SK-N-SH (cell line): ENCODE results near the gene FIGNL1. TPM values are rescaled to one million over a fixed set of nuclear protein-coding genes. Genes with fewer than 3 reads are reported as not detected.

Experiments
- CTCF ChIA-PET: fragments of 300-600, 350-600 bp; formaldehyde crosslinking; extraction: SDS; loops from one replicate; lab custom pipeline; 2021; lab: Yijun Ruan, JAX
- POLR2A ChIA-PET: fragments of 350-600 bp; sonication (Branson Sonifier 250); formaldehyde crosslinking; extraction: SDS; loops from one replicate; lab custom pipeline; 2020; ENCODE audit warnings: antibody characterized with exemption, inconsistent platforms; lab: Yijun Ruan, JAX
- DNase-seq: peaks from one replicate; pipeline ENCODE4 v3.0.0; 2012
- H2AFZ ChIP-seq: fragments of 200-600 bp; sonication (generic); 2 replicates; pipeline ENCODE4 v1.8.1; 2016; ENCODE audit warnings: antibody characterized with exemption, mild to moderate bottlenecking, low read depth
- H3F3A ChIP-seq: fragments of 200-600 bp; sonication (generic); replicated peaks from 2 replicates; pipeline ENCODE3; 2016; ENCODE audit warnings: antibody characterized with exemption, mild to moderate bottlenecking; ENCODE audit not compliant: insufficient read depth
- H3K27ac ChIP-seq, 2 experiments: fragments of 200-500 bp in 1 of 2; fragments of 200-600 bp in 1 of 2; sonication (Bioruptor generic) in 1 of 2; sonication (generic), shearing (Covaris generic) in 1 of 2; 2 replicates each; pipeline versions ENCODE4 v1.5.1 to v1.6.1; 2014 to 2016; ENCODE audit warnings: low read depth in 2 of 2, inconsistent platforms in 1 of 2, low read length in 1 of 2, mild to moderate bottlenecking in 1 of 2, mixed read lengths in 1 of 2
- H3K27me3 ChIP-seq: fragments of 200-600 bp; sonication (generic), shearing (Covaris generic); 2 replicates; pipeline ENCODE4 v1.6.1; 2016; ENCODE audit warnings: mixed run types; ENCODE audit not compliant: insufficient read depth
- H3K36me3 ChIP-seq, 2 experiments: fragments of 200-500 bp in 1 of 2; fragments of 200-600 bp in 1 of 2; sonication (Bioruptor generic) in 1 of 2; sonication (generic) in 1 of 2; replicated peaks in 1 of 2; 2 replicates each; pipeline versions ENCODE3 to v1.5.1; 2014 to 2016; ENCODE audit warnings: low read length in 1 of 2, mild to moderate bottlenecking in 1 of 2; ENCODE audit not compliant: insufficient read depth in 2 of 2, control insufficient read depth in 1 of 2
- H3K4me1 ChIP-seq, 2 experiments: fragments of 200-500 bp in 1 of 2; fragments of 200-600 bp in 1 of 2; sonication (Bioruptor generic) in 1 of 2; sonication (generic), shearing (Covaris generic) in 1 of 2; 2 replicates each; pipeline versions ENCODE4 v1.5.1 to v1.6.1; 2014 to 2016; ENCODE audit warnings: low read depth in 1 of 2, low read length in 1 of 2, mixed run types in 1 of 2; ENCODE audit not compliant: insufficient read depth in 2 of 2, control insufficient read depth in 1 of 2
- H3K4me2 ChIP-seq: fragments of 200-600 bp; sonication (generic), shearing (Covaris generic); 2 replicates; pipeline ENCODE4 v1.6.1; 2017; ENCODE audit warnings: mixed run types
- H3K4me3 ChIP-seq, 2 experiments: fragments of 200-500 bp in 1 of 2; fragments of 200-600 bp in 1 of 2; sonication (Bioruptor generic) in 1 of 2; sonication (generic), shearing (Covaris generic) in 1 of 2; 2 replicates each; pipeline versions ENCODE4 v1.5.1 to v1.8.1; 2014 to 2016; ENCODE audit warnings: low read depth in 2 of 2, inconsistent platforms in 1 of 2, low read length in 1 of 2, mild to moderate bottlenecking in 1 of 2, mixed read lengths in 1 of 2, moderate library complexity in 1 of 2
- H3K79me2 ChIP-seq: fragments of 200-600 bp; sonication (generic); 2 replicates; pipeline ENCODE4 v1.8.1; 2017; ENCODE audit warnings: mild to moderate bottlenecking; ENCODE audit not compliant: insufficient read depth
- H3K9ac ChIP-seq: fragments of 200-600 bp; sonication (generic); 2 replicates; pipeline ENCODE4 v1.6.1; 2017; ENCODE audit warnings: mixed run types
- H3K9me2 ChIP-seq: fragments of 200-600 bp; sonication (generic); 2 replicates; pipeline ENCODE4 v1.6.1; 2017; ENCODE audit warnings: mixed run types
- H3K9me3 ChIP-seq: fragments of 200-600 bp; sonication (generic); 2 replicates; pipeline ENCODE4 v1.6.1; 2017; ENCODE audit warnings: mixed run types, mild to moderate bottlenecking, moderate library complexity
- H4K20me1 ChIP-seq: fragments of 200-600 bp; sonication (generic); 2 replicates; pipeline ENCODE4 v1.6.1; 2017; ENCODE audit warnings: mild to moderate bottlenecking, mixed run types; ENCODE audit not compliant: insufficient read depth
- CHD2 ChIP-seq: fragments of 150-350 bp; IDR thresholded peaks from 2 replicates; pipeline ENCODE4 v1.6.1; 2018; ENCODE audit warnings: low read length; ENCODE audit not compliant: partially characterized antibody
- ELF1 ChIP-seq: IDR thresholded peaks from 2 replicates; pipeline ENCODE4 v1.4.0; 2012
- EP300 ChIP-seq, 2 experiments: IDR thresholded peaks; 2 replicates each; pipeline versions ENCODE4 v1.4.0 to v1.6.1; 2012; ENCODE audit warnings: borderline replicate concordance in 1 of 2, low read depth in 1 of 2, low read length in 1 of 2
- FOXJ3 ChIP-seq: sonication (generic); formaldehyde crosslinking; IDR thresholded peaks from 2 replicates; pipeline ENCODE4 v1.5.1; 2020; ENCODE audit warnings: mild to moderate bottlenecking, missing genetic modification reagents
- FOXM1 ChIP-seq: IDR thresholded peaks from 2 replicates; pipeline ENCODE4 v1.4.0; 2012; ENCODE audit warnings: low read depth, mild to moderate bottlenecking
- IRF3 ChIP-seq: fragments of 150-350 bp; IDR thresholded peaks from 2 replicates; pipeline ENCODE4 v1.6.1; 2016; ENCODE audit warnings: mild to moderate bottlenecking, low read depth, low read length
- JUND ChIP-seq: IDR thresholded peaks from 2 replicates; pipeline ENCODE4 v1.4.0; 2012
- MEF2A ChIP-seq: IDR thresholded peaks from 2 replicates; pipeline ENCODE4 v1.4.0; 2012; ENCODE audit warnings: low read depth, borderline replicate concordance
- MXI1 ChIP-seq: IDR thresholded peaks from 2 replicates; pipeline ENCODE4 v1.6.1; 2012; ENCODE audit warnings: mild to moderate bottlenecking, low read depth, low read length, improper control_type of control experiment
- NRF1 ChIP-seq: IDR thresholded peaks from 2 replicates; pipeline ENCODE4 v1.6.1; 2012; ENCODE audit warnings: low read depth, mild to moderate bottlenecking, low read length
- PBX3 ChIP-seq: IDR thresholded peaks from 2 replicates; pipeline ENCODE4; 2012
- RAD21 ChIP-seq: IDR thresholded peaks from 2 replicates; pipeline ENCODE4 v1.6.1; 2012; ENCODE audit warnings: mild to moderate bottlenecking, low read length
- RCOR1 ChIP-seq: fragments of 150-350 bp; IDR thresholded peaks from 2 replicates; pipeline ENCODE4 v1.6.1; 2017; ENCODE audit warnings: antibody characterized with exemption, low read length
- RFX5 ChIP-seq: IDR thresholded peaks from 2 replicates; pipeline ENCODE4 v1.6.1; 2012; ENCODE audit warnings: mild to moderate bottlenecking, improper control_type of control experiment, low read length
- SIN3A ChIP-seq: IDR thresholded peaks from 2 replicates; pipeline ENCODE4 v1.6.1; 2012; ENCODE audit warnings: low read depth, mild to moderate bottlenecking, low read length, moderate library complexity, borderline replicate concordance
- TCF12 ChIP-seq: IDR thresholded peaks from 2 replicates; pipeline ENCODE4 v1.4.0; 2012
- TEAD4 ChIP-seq: IDR thresholded peaks from 2 replicates; pipeline ENCODE4 v1.4.0; 2012; ENCODE audit warnings: mild to moderate bottlenecking, borderline replicate concordance; ENCODE audit not compliant: insufficient read depth
- ZBTB33 ChIP-seq: IDR thresholded peaks from 2 replicates; pipeline ENCODE4 v1.4.0; 2012; ENCODE audit warnings: low read depth, borderline replicate concordance
- WGBS: methylation state at CpG from one replicate; pipeline ENCODE4 v1.1.6; 2017; ENCODE audit warnings: low lambda C conversion rate; 5-methylcytosine and 5-hydroxymethylcytosine counted together
- polyA plus RNA-seq, 3 experiments: library from polyadenylated mRNA; depleted of rRNA; stranded (reverse); fragments of >200 nt; gene quantifications; 2 replicates each; pipeline ENCODE4 v1.2.3, GENCODE V29; 2012

FIGNL1 gene
- polyA plus RNA-seq, 1 of the 3 experiments (the other 2 are of a cell fraction) = 6.7 TPM

GRCh38 chr7:50397320-50397970, 52.7 kb downstream of the FIGNL1 start:
- CTCF ChIA-PET = interaction anchor here (0.9 to 6.7 kb wide), 4 partner anchors 16 to 191 kb away, joined by 3 to 31 read pairs (median 16); no protein-coding TSS in a partner anchor

GRCh38 chr7:50396856-50397255, 53.3 kb downstream of the FIGNL1 start:
- Histone ChIP-seq H3K9ac (no peak overlapping the region), H3F3A (no peaks in the 10 kb centered on the region)
- CTCF ChIA-PET = interaction anchor here (1.8 to 6.7 kb wide), 3 partner anchors 20 to 190 kb away, joined by 4 to 31 read pairs (median 27); no protein-coding TSS in a partner anchor
- TF ChIP-seq NRF1 (no peak), EP300 (IDR thresholded peaks at IDR 0.05; ENCODE audit: borderline replicate concordance in 1 of 2, low read depth in 1 of 2, low read length in 1 of 2) (no peak), MEF2A (no peak), RAD21 (no peak), JUND (no peak), SIN3A (no peak), ZBTB33 (no peak), RFX5 (no peak), TEAD4 (no peak), IRF3 (no peak), ELF1 (no peak), MXI1 (no peak), RCOR1 (no peak)

More at GRCh38 chr7:50397320-50397970, 52.7 kb downstream of the FIGNL1 start:
- no peak overlapping the region for H3K4me2 ChIP-seq
- H4K20me1 ChIP-seq = no peaks in the 10 kb centered on the region
- no peak overlapping the region for H3K27ac ChIP-seq
- H3K9me2 ChIP-seq = no peaks in the 10 kb centered on the region
- no peak for TF ChIP-seq CHD2
- no peak for TF ChIP-seq SIN3A
- no peak for TF ChIP-seq FOXJ3
- no peak for TF ChIP-seq PBX3
- no peak for TF ChIP-seq RAD21
- no peak for TF ChIP-seq ZBTB33
- no peak for TF ChIP-seq TCF12
- no peak for TF ChIP-seq FOXM1
- H3K4me1 ChIP-seq = peaks cover 0 to 9% of the 10 kb centered on the region in 2 experiments; a peak in 1 of 4 replicates
- H3K36me3 ChIP-seq = no peaks in the 10 kb centered on the region
- H3K9ac ChIP-seq = no peak overlapping the region
- H3K9me3 ChIP-seq = no peaks in the 10 kb centered on the region
- 11% methylated on average over 2 of the region's 2 CpGs for WGBS
- peaks cover 39% of the 10 kb centered on the region for H3K27me3 ChIP-seq
- no peaks in the 10 kb centered on the region for H3K79me2 ChIP-seq
- DNase-seq = no peak
- H3K4me3 ChIP-seq = no peak overlapping the region
- POLR2A ChIA-PET = no interaction called here
- no peaks in the 10 kb centered on the region for H3F3A ChIP-seq
- H2AFZ ChIP-seq = no peak overlapping the region

More at GRCh38 chr7:50396856-50397255, 53.3 kb downstream of the FIGNL1 start:
- DNase-seq = no peak
- no peak overlapping the region for H3K27ac ChIP-seq
- no peak overlapping the region for H3K4me2 ChIP-seq
- H3K27me3 ChIP-seq = peaks cover 33% of the 10 kb centered on the region
- no peaks in the 10 kb centered on the region for H3K9me2 ChIP-seq
- H2AFZ ChIP-seq = no peak overlapping the region
- no peaks in the 10 kb centered on the region for H4K20me1 ChIP-seq
- no peaks in the 10 kb centered on the region for H3K79me2 ChIP-seq
- 4% methylated on average over 2 of the region's 2 CpGs for WGBS
- H3K9me3 ChIP-seq = no peaks in the 10 kb centered on the region
- no peaks in the 10 kb centered on the region for H3K36me3 ChIP-seq
- POLR2A ChIA-PET = no interaction called here
- H3K4me1 ChIP-seq = peaks cover 0 to 9% of the 10 kb centered on the region in 2 experiments; a peak in 1 of 4 replicates
- H3K4me3 ChIP-seq = no peak overlapping the region
